Fibroblast of skin of right biceps (primary cell): Measurements from ENCODE around the gene CFAP410.
"Not testable (repeated sequence)": the region's sequence is repeated elsewhere in the genome, so short reads cannot be mapped to it uniquely, and the experiment has no call there.

ENCODE experiments used
- DNase-seq: peaks from one replicate; pipeline ENCODE4 v3.0.0-alpha.2; 2013

CFAP410 gene

GRCh38 chr21:44296916-44297315, 42.3 kb downstream of the CFAP410 start:
- no peak for DNase-seq

DNA sequence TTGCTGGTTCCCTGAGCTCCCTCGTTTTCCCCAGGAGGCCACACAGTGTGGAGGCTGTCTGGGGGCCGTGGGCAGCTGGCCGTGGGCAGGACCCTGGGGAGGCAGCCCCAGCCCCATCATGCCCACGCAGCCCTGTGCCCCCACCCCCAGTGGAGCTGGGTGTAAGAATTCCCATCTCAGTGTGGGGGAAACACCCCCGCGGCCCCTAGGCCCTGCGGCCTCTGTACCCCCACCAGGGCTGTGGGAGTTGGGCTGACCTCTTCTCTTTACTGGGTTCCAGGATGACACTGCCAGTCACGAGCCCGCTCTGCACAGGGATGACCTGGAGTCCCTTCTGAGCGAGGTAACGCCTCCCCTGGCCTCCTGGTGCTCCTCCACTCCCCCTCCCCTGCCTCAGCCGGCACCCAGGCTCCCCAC, 43.1 kb downstream of the CFAP410 start:
- no peak for DNase-seq

DNA sequence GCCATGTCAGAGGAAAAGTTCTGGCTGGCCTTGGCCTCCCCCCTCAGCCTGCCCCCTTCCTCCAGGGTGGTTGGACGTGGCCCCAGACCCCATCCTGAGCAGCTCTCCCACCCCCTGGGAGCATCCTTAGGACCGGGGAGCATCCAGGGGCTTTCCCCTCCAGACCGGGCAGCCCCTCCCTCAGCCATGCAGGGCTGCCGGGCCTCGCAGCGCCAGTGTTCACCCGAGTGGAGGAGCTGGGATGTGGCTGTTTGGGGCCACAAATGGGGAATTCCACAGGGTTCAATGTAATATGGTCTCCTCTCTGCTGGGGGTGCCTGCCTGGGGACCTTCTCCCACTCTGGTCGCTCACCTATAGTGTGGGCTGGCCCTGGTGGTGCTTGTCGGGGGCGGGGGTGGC, 43.5 kb downstream of the CFAP410 start:
- DNase-seq = no peak

DNA sequence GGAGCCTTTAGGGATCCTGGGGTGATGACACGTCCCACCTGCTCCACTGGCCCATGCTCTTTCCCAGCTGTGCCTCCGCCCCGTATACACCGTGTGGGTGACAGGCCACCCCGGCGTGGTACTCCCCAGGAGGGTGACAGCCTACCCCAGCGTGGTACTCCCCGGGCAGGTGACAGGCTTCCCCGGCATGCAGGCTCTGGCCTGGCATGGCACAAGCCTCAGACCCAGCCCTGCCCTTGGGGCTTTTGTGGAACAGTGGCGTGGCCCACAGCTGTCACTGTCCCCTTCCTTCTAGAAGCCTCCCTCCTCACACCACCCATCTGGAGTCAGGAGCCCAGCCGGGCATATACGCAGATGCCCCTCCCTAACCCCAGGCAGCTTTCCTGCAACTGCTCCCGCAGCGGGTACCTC, 44.0 kb downstream of the CFAP410 start:
- DNase-seq = no peak

- peak; percentile 48 for DNase-seq
Measured at GRCh38 chr21:44294391-44295162, 44.6 kb downstream of the CFAP410 start.

DNA sequence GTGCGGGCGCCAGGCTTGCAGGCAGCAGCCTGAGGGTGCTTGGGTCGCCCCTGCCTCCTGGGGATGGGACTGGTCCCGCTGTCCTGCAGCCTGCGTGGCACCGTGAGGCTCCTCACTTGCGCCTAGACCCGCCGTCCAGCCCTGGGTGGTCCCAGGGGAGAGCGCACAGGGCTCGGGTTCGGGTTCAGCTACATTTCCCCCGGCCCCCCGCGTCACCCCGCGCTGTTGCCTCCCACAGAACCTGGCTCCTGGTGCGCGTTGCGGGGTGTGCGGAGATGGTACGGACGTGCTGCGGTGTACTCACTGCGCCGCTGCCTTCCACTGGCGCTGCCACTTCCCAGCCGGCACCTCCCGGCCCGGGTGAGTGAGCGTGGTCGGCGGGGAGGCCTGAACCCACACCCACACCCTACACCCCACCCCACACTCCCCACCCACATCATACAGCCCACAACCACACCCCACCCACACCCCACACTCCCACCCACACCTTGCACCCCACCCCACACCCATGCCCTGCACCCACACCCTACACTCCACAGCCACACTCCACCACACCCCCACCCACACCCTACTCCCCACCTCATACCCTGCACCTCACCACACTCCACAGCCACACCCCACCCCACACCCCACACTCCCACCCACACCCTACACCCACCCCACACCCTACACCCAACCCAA, 45.5 kb downstream of the CFAP410 start:
- DNase-seq = no peak

GRCh38 chr21:44292812-44293195, 46.4 kb downstream of the CFAP410 start:
- no peak for DNase-seq

DNA sequence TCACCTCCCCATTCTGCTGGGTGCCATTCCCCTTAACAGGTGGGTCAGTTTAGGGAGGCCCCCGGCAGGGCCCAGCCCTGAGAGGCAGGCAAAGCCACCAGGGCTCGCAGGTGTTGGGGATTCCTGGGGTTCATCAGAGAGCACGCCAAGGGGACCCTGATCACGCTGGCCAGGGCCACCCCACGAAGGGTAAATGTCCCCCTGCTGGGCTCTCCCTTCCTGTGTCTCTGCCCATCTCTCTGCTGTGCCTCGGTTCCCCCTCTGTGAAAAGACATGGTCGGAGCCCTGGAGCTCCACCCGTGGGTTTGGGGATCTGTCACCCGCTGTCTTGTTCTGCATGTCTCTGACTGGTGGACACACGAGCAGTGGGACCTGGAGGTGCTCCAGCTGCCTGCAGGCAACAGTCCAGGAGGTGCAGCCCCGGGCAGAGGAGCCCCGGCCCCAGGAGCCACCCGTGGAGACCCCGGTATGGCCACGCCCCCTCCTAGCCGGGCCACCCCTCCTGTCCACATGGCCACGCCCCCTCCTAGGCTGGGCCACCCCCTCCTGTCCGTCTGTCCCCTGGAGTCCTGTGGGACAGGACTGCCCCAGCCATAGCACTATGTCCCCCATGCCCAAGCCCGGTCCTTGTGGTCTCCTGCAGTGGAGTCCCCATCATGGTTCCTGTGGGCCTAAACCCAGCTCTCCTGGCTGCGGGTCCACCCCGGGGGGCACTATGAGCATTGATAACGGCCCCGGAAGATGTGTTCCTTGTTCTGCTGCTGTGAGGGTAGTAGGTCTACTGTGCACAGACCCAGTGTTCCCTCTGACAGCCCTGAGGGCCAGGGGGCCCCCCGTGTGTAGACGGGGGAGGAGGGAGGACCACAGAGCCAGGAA, 47.0 kb downstream of the CFAP410 start:
- no peak for DNase-seq

GRCh38 chr21:44291078-44291935, 47.9 kb downstream of the CFAP410 start:
- DNase-seq = no peak

- no peak for DNase-seq
Measured at GRCh38 chr21:44290327-44291077, 48.7 kb downstream of the CFAP410 start.

- DNase-seq = no peak
Measured at GRCh38 chr21:44289381-44290010, 49.7 kb downstream of the CFAP410 start.

DNA sequence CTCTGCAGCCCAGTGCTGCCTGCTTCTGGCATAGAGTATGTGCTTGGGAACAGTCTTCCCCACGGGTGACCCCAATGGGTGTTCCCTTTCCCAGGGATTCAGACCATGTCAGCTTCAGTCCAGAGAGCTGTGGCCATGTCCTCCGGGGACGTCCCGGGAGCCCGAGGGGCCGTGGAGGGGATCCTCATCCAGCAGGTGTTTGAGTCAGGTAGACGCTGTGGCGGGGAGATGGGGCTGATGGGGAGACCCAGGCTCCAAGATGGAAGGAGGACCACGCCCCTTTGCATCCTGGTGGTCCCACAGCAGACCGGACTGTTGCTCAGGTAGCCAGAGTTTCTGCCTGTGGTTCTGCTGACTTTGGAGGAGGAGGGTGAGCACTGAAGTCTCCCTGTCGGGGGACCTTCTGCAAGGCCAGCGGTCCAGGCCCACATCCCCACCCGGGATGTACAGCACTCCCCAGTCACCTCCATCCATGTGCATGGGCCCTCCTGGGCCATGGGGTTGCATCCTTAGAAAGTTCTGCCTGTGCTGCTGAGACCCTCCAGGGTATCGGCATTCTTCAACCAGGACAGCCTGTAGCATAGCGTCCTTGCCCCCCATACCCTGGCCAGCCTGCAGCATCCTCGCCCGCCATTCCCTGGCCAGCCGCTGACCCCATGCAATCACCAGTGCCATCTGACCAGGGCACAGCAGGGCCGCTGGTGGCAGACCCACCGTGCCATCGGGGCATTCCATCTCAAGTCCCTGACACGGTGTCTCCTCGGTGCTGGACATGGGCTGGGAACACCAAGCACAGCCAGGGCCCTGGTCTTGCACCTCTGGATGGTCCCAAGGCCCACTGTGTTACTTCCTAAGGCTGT, 50.7 kb downstream of the CFAP410 start:
- DNase-seq = no peak

DNA sequence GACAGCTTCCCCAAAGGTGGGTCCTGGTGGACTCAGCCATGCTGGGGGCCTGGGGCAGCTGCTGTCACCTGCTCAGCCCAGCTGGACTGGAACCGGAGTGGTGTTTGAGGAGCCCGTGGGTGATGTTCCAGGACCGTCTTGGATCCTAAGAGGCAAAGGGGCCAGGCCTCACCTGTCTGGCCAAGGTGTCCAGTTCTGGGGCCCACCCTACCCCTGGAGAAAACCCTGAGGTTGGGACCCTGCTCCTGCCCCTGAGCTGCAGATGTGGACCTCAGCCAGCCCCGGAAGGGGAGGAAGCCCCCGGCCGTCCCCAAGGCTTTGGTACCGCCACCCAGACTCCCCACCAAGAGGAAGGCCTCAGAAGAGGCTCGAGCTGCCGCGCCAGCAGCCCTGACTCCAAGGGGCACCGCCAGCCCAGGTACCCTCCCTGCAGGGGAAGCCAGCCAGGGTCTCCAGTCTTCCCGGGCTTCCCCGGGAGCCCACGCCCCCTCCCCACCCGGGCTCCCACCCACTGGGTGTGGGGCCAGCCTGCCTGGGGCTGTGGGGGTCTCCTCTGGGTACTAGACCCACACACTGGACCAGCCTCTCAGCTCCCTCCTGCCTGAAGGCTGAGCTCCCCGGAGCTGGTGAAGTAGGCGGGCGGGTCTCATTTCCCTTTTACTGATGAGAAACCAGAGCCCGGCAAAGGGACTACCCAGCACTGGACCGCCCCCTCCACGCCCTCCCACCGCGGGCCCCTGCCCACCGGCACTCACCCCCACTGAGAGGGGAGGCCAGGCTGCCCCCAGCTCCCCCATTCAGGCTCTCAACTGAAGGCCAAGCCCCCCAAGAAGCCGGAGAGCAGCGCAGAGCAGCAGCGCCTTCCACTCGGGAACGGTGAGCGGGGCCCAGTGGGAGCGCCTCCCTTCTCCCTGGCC, 52.2 kb downstream of the CFAP410 start:
- no peak for DNase-seq

- DNase-seq = no peak
Measured at GRCh38 chr21:44286086-44286715, 53.0 kb downstream of the CFAP410 start.

- peak; percentile 64 for DNase-seq
Measured at GRCh38 chr21:44285138-44285992, 53.8 kb downstream of the CFAP410 start, which contains the start of gene AIRE. Gene AIRE (plus strand): TSS chr21:44285876. CDS start chr21:44286007, 131 bp downstream.

DNA sequence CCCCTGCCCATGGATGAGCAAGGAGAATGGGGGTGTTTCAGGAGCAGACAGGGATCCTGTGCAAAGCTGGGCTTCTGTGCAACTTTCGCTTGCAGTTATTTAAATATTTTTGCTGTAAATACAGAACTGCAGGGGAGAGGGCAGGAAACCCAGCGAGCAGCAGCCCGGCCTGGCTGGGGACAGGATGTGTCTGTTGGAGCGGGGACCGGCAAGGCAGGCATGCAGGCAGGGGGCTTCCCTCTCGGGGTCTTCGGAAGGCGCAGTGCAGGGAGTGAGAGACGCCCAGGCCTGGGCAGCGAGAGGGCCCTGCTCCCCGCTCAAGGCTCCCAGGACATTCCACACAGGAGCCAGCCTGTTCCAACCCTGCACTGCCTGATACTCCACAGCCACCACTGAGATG, 55.2 kb downstream of the CFAP410 start:
- DNase-seq = no peak

GRCh38 chr21:44283211-44283785, 55.9 kb downstream of the CFAP410 start:
- not testable (repeated sequence) for DNase-seq
